SU-DHL-6 (cell line): ENCODE measurements around the gene BOLL.

Experiments used
- EZH2phosphoT487 ChIP-seq: fragments of 200-600 bp; sonication (generic), shearing (Covaris generic); conservative IDR thresholded peaks from 2 replicates; pipeline ENCODE4 v1.6.1; 2018; ENCODE audit warnings: mild to moderate bottlenecking, antibody characterized with exemption, low read length, moderate library complexity, mixed read lengths
- TF ChIP-seq, protein P1 (sequence below): fragments of 200-600 bp; sonication (generic); IDR thresholded peaks from one replicate; pipeline ENCODE4 v1.5.1; 2017; ENCODE audit warnings: antibody characterized with exemption, mild to moderate bottlenecking, low read length, moderate library complexity; ENCODE audit not compliant: insufficient read depth, poor library complexity, severe bottlenecking

GRCh38 chr2:197717863-197718262 is 67.3 kb downstream of the BOLL start:
- TF ChIP-seq, protein P1, sequence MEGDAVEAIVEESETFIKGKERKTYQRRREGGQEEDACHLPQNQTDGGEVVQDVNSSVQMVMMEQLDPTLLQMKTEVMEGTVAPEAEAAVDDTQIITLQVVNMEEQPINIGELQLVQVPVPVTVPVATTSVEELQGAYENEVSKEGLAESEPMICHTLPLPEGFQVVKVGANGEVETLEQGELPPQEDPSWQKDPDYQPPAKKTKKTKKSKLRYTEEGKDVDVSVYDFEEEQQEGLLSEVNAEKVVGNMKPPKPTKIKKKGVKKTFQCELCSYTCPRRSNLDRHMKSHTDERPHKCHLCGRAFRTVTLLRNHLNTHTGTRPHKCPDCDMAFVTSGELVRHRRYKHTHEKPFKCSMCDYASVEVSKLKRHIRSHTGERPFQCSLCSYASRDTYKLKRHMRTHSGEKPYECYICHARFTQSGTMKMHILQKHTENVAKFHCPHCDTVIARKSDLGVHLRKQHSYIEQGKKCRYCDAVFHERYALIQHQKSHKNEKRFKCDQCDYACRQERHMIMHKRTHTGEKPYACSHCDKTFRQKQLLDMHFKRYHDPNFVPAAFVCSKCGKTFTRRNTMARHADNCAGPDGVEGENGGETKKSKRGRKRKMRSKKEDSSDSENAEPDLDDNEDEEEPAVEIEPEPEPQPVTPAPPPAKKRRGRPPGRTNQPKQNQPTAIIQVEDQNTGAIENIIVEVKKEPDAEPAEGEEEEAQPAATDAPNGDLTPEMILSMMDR: no peak
- no peak for TF ChIP-seq EZH2phosphoT487
